Amniotic epithelial cell (primary cell): Measurements from ENCODE around the gene PLAAT1.
A peak's percentile ranks its signal among the peaks of the same experiment; 100 is the strongest.

ENCODE experiments used
- DNase-seq: peaks from one replicate; pipeline ENCODE4 v3.0.0-alpha.2; 2010; ENCODE audit warnings: low read depth

The PLAAT1 gene

DNA sequence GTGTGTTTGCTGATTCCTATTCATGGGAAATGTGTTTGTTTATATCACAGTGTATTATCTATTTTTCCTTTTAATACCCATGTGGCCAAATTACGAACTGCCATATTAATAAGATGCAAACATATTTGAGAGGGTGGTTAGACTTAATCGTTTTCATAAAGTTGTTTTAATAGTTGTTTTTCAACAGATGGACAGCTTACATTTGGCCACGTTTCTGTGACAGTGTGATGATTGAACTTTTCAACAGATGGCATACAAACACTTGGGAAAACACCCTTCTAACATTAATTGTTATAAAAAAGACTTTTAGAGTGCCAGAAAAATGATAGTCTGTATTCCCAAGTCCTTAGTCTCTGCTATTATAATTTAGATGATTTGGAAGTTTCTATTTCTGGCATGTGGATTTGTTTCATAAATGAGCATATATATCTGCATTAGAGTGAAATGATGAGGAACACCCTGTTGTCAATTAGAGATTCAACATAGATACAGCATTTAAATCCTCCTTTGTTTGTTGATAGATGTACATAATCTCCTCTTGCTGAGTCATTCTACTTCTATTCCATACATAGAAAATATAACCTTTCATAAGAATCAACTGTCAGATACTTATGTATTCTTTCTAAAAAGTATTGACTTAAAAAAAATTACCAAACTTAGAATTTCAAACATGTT, 13.1 kb downstream of the PLAAT1 start:
- DNase-seq = no peak

DNA sequence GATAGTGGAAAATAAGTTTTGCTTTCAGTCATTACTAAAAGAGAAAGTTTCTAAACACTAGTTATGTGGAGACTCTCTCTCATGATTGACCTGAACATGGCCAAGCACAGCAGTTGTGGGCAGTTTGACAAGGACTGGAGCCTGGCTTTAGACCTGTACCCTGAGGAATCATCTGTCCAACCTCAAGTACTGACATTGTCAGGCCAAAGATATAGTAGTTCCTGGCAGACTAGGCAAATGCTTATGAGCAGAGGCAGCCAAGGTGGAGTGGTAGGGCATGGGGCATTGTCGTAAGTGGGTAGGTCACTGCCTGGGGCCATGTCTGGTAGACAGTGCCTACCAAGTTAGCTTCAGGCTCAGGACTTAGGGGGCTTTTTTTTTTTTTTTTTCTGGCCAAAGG, 20.9 kb downstream of the PLAAT1 start:
- DNase-seq = no peak

DNA sequence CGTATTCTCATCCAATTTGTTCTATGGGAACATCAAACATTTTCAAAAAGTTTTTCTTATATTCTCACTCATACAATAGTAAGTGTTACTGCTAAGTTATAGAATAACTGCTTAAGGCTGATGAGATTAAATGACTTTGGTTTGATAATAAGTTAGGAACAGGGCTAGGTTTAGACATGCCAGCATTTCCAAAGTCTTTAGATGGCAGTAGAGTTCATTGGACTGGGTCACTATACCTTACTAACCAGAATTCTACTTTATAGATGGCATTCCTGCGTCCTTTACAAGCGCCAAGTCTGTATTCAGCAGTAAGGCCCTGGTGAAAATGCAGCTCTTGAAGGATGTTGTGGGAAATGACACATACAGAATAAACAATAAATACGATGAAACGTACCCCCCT, 21.7 kb downstream of the PLAAT1 start:
- no peak for DNase-seq

DNA sequence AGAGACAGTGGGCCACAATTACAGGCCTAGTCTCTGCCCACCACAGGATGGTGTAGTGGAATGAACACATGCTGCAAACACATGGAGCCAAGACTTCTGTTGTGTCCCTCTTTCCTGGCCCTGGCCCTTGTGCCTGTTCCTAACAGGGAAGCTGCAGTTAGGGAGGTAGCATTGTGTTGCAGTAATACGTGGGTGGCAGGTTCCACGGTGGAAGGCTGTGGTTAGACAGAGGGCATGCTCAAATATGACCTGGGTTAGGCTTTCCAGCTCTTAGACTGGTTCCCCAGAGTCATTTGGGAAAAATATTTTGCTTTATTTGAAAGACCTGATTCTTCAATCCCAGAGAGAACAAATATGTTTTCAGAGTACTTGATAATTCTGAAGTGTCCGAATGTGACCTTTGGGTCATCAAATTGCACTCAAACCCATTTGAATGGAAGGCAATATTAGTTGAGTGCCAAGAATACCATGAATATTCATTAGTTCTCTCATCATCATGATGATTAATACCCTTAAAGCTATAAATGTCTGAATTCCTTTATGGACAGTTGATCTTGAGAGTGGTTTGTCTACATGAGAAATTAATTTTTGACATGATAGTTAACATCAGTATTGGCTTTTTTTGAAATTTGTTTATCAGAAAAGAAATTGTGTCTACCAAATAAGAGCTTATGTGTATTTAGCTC, 28.5 kb downstream of the PLAAT1 start:
- DNase-seq = no peak

DNA sequence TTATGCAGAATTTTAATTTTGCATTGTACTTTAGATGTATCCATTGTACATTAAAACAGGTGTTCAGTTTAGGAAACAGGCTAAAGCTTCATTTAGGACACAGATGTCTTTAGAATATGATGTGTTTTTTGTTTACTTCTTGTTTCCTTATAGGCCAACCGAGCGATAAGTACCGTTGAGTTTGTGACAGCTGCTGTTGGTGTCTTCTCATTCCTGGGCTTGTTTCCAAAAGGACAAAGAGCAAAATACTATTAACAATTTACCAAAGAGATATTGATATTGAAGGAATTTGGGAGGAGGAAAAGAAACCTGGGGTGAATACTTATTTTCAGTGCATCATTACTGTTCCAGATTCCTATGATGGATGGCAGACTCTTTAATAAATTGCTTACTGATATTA, 29.4 kb downstream of the PLAAT1 start:
- no peak for DNase-seq

DNA sequence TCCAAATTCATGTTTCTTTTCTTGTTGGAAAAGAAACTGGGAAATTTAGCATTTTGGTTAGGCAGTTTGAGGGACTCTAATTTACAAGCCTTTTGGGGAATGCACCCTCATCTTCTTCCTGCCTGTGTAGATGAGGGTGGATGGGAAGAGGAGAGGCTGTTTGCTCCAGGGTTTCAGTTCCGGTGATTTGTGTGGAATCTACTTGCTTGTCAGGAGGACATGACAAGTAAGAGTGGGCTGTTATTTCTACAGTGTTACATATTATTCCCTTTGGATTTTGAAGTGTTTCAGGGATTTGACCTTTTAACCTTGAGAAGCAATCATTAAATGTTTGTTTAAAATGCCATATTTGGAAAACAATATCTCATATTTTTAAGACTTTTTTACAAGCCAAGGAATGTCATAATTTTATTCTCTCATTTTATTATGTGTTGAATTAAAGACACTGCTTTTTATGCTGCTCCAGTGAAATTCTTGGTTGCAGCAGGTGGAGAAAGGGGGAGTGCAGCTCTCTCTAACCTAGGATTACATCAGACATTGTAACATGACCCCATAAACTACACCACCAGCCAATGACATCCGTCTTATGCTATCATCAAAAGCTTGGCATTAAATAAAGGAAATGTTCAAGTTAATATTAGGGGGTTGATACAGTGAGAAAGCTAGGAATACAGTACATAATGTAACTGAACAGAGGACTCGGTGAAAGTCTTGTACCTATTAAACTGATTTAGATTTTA, 30.2 kb downstream of the PLAAT1 start:
- DNase-seq = no peak

DNA sequence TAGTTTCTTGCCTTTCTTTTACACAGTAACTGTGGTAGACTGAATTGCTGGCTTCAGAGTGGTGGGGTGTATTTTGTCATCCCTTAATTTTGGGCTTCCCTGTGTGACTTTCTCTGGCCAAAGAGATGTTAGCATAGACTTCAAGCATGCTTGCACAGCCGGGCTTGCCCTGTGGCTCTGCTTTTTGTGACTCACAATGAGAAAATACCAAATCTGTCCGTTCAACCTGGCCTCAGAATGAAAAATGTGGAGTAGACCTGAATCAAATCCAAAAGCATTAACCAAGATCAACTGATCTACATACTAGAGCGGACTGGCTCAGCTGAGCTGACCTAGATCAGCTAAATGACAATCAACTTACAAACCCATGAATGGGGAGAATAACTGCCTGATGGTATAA, 51.4 kb downstream of the PLAAT1 start:
- no peak for DNase-seq

DNA sequence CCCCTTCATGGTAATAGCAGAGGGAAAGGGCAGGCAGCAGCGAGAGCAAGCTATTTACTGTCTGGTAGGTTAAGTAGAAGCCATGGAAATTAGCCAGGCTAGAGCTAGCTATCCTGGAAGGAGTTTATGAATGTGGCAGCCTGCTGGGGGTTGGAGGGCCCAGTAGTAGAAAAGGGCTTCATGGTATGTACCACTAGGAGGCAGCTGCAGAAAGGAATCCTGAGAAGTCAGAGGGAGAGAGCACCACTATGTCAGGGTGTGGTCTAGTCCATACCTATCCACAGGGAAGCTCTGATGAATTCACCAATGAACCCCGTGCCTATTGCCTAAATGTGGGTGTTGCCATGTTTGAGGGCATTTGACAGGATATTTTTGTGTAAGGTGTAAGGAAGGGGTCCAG, 55.0 kb downstream of the PLAAT1 start:
- no peak for DNase-seq

DNA sequence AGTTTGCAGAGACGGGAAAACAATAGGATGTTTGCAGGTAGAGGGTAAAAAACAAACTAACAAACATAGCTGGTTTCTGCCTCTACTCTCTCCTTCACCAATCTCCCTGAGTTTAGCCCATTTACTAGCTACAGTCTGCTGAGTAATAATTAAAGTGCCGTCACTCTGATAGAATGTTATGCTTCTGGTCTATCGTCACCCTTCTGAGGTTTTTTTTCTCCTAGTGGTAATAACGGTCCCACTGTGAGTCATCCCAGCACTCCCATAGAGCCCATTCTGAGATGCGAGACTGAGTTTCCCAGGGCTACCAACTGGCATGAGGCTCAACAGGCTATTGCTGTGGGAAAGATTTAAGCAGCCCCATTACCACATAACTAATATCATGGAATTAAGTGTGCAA, 56.4 kb downstream of the PLAAT1 start:
- no peak for DNase-seq

DNA sequence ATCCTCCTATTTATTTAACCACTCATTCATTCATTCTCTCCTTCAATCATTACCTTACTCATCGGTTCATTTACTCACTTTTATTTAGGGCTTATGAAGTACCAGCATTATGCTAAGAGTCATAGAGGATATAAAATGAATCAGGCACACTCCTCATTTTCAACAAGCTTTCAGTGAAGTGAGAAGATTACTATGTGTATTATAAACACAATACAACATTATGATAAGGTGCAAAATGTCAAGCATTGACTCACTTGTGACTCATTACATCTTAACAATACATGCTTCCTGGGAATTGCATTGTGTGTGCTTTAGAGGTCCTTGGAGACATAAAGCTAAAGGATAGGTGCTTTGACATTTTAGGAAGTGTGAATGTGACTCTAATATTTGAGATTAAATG, 60.4 kb downstream of the PLAAT1 start:
- peak; percentile 1 for DNase-seq

DNA sequence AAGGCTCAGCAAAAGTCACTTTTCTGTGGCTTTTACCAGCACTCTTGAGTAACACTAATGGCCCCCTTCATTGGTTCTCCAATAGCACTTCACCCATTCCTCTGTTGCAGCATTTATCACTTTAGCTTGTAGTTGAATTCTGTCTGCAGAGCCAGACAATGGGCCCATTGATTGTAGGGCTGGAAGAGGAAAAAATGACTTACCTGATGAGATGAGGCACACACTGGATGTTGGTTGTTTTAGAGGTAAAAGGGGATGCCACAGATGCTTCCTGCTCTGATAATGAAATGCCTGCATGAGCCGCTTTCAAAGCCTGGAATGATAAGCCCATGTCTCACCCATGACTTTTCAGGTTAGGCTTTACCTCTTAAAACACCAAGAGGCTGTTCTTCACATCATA, 64.3 kb downstream of the PLAAT1 start:
- no peak for DNase-seq

DNA sequence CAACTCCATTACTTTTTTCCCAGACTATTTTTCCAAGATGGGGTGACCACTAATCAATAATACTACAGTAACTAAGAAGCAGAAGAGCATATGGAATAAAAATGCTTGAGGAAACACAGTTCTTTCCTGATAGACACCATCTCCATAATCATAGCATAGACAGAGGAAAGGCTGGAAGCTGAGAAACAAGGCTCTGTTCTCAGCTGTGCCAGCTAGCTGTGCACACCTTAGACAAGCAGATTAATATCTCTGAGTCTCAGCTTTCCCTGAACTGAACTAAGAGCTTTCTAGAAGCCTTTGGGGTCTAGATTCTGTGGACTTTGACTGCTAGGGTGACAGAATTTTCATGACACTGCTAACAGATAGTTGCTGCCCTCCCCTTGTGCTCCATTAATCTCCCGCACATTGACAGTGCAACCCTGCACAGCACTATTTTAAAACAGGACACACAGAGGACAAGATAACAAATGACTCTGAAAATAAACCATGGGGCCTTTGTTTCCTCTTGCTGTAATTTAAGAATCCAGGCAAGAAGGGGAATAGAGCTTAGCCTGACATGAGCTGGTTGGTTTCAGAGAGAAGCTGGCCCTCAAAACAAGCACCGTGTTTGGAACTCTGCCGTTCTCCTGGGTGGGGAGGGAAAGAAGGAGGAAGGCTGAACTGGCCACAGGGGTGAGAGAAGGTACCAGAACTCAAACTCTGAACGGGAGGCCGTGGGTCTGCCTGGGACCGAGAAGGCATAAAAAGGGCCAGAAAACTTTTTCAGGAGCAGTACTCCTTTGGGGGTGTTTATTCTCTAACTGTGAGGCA, 70.1 kb downstream of the PLAAT1 start:
- DNase-seq = no peak

DNA sequence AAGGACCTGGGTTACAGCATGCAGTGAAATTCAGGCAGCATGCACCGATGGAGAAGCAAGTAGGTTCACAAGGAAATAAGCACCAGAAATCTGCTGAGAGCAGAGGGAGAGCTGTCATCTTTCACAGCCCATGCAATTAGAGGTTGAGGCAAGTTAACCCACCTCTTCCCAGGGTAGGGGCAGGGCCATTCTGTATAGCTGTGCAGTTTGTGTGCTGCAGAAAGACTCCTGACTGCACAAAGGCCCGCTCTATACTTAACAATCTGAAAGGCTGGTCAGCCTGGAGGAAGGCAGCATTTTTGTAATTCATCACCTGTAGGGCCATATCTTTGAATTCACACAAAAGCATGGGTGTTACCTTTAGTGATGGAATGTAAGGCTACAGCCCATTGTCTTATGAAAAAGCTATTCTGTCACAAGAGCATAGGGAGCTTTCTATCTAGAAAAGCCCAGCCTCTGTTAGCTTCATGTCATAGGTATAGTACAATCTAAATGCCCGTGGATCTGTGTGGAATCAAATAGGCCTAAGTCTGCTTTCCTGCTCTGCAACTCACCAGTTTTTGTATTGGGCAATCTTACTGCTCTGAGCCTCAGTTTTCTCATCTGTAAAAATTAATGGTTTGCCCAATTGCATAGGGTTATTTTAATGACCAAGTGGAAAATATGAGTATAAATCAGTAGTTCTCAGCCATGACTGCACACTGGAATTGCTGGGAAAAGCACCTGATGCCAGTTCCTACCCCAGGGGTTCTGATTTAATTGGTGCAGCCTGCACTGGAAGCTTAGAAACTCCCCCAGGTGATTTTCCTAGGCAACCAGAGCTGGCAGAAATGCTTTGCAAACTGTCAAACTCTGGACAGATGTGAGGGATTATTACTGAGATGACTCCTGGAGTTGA, 72.3 kb downstream of the PLAAT1 start:
- DNase-seq = no peak

DNA sequence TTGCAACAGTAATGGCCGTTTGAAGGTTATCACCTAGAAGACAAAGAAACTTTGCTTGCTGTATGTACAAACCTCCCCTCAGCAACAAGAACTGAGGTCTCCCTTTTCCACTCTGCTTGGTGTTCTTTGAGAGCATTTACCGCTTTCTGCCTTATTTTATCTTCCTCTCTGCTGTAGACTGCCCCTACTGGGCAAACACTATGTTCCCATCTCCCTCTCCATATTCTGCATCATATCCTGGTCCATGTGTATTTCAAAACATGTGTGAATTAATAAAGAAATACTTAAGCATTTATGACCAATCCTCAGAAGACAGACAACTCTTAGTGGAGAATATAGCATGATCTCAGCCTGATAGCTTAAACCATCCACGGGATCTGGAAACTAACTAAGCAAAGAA, 73.1 kb downstream of the PLAAT1 start:
- DNase-seq = no peak

DNA sequence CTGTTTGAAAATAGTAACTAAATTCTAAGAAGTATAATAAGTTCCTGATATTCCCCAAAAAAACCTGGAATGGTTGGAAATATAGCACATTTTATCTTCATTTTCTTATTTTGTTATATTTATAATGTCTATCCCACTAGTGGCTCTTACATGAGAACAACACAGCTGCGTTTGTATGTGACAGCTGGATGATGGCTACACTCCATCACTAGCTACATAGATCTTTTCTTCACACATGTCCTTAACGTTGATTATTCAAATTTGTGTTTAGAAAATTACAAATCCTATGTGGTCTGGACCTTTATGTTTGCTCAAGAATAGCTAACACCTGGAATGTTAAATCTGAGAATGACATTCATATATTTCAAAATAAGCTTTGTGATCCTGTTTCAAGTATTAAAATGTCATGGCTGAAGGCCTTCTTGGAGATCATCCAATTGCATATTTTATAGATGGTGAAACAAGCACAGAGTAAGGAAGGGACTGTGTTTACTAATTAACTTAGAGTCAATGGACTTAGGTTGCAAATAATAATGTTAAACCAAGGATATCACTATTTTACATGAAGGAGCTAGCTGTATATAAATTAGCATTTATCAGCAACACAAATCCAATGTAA, 76.8 kb downstream of the PLAAT1 start:
- DNase-seq = no peak
